ENCODE measurements around the gene PHLDB3.

DNA sequence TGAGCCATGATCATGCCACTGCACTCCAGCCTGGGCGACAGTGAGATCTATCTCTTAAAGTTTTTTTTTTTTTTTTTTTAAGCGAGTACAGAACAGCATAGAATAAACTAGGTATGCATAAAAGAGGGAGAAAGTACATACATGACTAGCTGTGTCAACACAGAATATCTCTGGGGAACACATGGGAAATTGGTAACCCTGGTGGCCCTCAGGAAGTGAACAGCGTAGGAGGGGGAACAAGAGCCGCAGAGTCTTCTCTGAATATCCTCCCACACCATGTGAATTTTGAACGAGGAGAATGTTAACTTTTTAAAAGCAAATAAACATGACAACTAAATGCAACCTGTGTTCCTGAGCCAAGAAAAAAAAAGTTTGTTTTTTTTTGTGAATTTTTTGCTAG, 15.2 kb downstream of the PHLDB3 start:
- TF ChIP-seq POLR2AphosphoS5 (IDR thresholded peaks at IDR 0.05; ENCODE audit: low read depth) = no peak
- TF ChIP-seq, protein P1, sequence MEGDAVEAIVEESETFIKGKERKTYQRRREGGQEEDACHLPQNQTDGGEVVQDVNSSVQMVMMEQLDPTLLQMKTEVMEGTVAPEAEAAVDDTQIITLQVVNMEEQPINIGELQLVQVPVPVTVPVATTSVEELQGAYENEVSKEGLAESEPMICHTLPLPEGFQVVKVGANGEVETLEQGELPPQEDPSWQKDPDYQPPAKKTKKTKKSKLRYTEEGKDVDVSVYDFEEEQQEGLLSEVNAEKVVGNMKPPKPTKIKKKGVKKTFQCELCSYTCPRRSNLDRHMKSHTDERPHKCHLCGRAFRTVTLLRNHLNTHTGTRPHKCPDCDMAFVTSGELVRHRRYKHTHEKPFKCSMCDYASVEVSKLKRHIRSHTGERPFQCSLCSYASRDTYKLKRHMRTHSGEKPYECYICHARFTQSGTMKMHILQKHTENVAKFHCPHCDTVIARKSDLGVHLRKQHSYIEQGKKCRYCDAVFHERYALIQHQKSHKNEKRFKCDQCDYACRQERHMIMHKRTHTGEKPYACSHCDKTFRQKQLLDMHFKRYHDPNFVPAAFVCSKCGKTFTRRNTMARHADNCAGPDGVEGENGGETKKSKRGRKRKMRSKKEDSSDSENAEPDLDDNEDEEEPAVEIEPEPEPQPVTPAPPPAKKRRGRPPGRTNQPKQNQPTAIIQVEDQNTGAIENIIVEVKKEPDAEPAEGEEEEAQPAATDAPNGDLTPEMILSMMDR (IDR thresholded peaks at IDR 0.05; ENCODE audit: insufficient read depth, low read length) = no peak
- TF ChIP-seq, protein P2, sequence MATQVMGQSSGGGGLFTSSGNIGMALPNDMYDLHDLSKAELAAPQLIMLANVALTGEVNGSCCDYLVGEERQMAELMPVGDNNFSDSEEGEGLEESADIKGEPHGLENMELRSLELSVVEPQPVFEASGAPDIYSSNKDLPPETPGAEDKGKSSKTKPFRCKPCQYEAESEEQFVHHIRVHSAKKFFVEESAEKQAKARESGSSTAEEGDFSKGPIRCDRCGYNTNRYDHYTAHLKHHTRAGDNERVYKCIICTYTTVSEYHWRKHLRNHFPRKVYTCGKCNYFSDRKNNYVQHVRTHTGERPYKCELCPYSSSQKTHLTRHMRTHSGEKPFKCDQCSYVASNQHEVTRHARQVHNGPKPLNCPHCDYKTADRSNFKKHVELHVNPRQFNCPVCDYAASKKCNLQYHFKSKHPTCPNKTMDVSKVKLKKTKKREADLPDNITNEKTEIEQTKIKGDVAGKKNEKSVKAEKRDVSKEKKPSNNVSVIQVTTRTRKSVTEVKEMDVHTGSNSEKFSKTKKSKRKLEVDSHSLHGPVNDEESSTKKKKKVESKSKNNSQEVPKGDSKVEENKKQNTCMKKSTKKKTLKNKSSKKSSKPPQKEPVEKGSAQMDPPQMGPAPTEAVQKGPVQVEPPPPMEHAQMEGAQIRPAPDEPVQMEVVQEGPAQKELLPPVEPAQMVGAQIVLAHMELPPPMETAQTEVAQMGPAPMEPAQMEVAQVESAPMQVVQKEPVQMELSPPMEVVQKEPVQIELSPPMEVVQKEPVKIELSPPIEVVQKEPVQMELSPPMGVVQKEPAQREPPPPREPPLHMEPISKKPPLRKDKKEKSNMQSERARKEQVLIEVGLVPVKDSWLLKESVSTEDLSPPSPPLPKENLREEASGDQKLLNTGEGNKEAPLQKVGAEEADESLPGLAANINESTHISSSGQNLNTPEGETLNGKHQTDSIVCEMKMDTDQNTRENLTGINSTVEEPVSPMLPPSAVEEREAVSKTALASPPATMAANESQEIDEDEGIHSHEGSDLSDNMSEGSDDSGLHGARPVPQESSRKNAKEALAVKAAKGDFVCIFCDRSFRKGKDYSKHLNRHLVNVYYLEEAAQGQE (IDR thresholded peaks at IDR 0.05; ENCODE audit: insufficient replicate concordance, low read depth) = no peak
- no peak for TF ChIP-seq SPI1 (IDR thresholded peaks at IDR 0.05; ENCODE audit: borderline replicate concordance, low read depth)
- no peak for TF ChIP-seq GABPA (IDR thresholded peaks at IDR 0.05; ENCODE audit: low read depth)

All from HL-60 (cell line).